ENCODE results near the gene TMEM126A.

TMEM126A gene

GRCh38 chr11:85685125-85685819, 37.5 kb downstream of the TMEM126A start (continued):
- TF ChIP-seq PRDM2 (tag by site-specific recombination; IDR thresholded peaks at IDR 0.05; ENCODE audit: borderline replicate concordance) = no peak
- no peak for TF ChIP-seq ZNF221 (tag by site-specific recombination; IDR thresholded peaks at IDR 0.05; ENCODE audit: borderline replicate concordance)
- TF ChIP-seq ZNF362 (tag by site-specific recombination; IDR thresholded peaks at IDR 0.05) = no peak

- CTCF ChIA-PET = interaction anchor here (0.7 to 2.6 kb wide), 6 partner anchors 8 to 169 kb away, joined by 3 to 7 read pairs (median 5); partner anchors contain the start of gene CCDC83
- H3K27ac ChIP-seq (ENCODE audit: extremely low read depth, low read depth, low read length) = peak within 1 kb of the TSS; percentile 70
- peak within 1 kb of the TSS; percentile 31 for H3K4me3 ChIP-seq (ENCODE audit: low read depth, low read length)
- peak; percentile 38 for TF ChIP-seq GLIS2 (tag by site-specific recombination; IDR thresholded peaks at IDR 0.05)
- 0 out of 2 replicates have a peak, but pooled peaks have one; percentile 24 for TF ChIP-seq SP7 (tag by site-specific recombination; IDR thresholded peaks at IDR 0.05)
- no peak for TF ChIP-seq KLF17 (tag by site-specific recombination; IDR thresholded peaks at IDR 0.05)
- 0 out of 2 replicates have a peak, but pooled peaks have one; percentile 13 for TF ChIP-seq SP3 (tag by site-specific recombination; IDR thresholded peaks at IDR 0.05)
- 0 out of 2 replicates have a peak, but pooled peaks have one; percentile 27 for TF ChIP-seq PATZ1 (tag by site-specific recombination; IDR thresholded peaks at IDR 0.05)
- no peak for TF ChIP-seq PRDM2 (tag by site-specific recombination; IDR thresholded peaks at IDR 0.05; ENCODE audit: borderline replicate concordance)
- TF ChIP-seq PRDM10 (tag by site-specific recombination; IDR thresholded peaks at IDR 0.05) = 0 out of 2 replicates have a peak, but pooled peaks have one; percentile 16
- no peak for TF ChIP-seq EGR2 (tag by site-specific recombination; IDR thresholded peaks at IDR 0.05; ENCODE audit: low read depth)
- TF ChIP-seq KLF16 (tag by site-specific recombination; IDR thresholded peaks at IDR 0.05) = no peak
Observed at GRCh38 chr11:85685820-85686459, 38.2 kb downstream of the TMEM126A start, which contains the start of gene CCDC89. Gene CCDC89 (minus strand): TSS chr11:85686195. CDS start chr11:85686130, 65 bp downstream.

More at GRCh38 chr11:85685820-85686459, 38.2 kb downstream of the TMEM126A start, which contains the start of gene CCDC89:
- no peaks in the 10 kb centered on the region for H3K9me3 ChIP-seq (ENCODE audit: control insufficient read depth, insufficient read depth, low read depth, low read length)
- no peaks in the 10 kb centered on the region for H3K36me3 ChIP-seq (ENCODE audit: control insufficient read depth in 2 of 2, insufficient read depth in 1 of 2, low read length in 2 of 2)
- no peaks in the 10 kb centered on the region for H3K4me1 ChIP-seq (ENCODE audit: control insufficient read depth, insufficient read depth, low read length)
- POLR2A ChIA-PET = interaction anchor here (0.5 to 1.5 kb wide), 4 partner anchors 21 to 568 kb away, joined by 3 to 5 read pairs (median 4); partner anchors contain the start of genes CREBZF and TMEM126B
